NCI-H1048 (cell line): Measurements from ENCODE around the gene SYT2.
"Not testable (repeated sequence)": the region's sequence is repeated elsewhere in the genome, so short reads cannot be mapped to it uniquely, and the experiment has no call there.

Experiments
- DNase-seq: peaks from one replicate; lab custom pipeline; 2025; lab: John Stamatoyannopoulos, UW

SYT2 gene

DNA sequence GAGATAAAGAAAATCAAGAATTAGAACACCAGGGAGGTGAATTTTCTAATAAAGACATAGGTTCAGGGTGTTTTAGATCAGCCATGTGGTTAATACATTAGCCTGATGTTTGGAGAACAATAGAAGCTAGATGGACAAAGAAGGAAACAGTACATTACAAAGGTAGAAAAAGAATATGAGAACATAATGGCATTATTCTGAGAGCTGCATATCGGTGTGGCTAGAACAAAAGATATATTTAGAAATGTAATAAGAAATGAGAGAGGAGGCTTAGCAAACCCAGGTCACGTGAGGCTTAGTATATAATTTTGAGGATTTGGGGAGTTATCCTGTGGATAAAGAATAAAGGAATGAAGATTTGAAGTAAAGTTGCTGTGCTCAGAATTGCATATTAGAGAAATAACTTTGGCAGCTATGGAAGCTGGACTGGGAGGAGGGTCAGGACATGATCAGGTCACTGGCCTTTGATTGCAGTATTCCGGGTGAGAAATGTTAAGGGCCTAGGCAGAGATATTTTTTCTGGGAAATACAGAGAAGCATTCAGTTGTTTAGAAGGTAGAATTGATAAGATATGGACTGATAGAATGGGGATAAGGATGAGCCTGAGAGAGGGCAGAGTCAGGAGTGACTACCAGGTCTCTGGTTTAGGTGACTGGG lies 164.5 kb downstream of the SYT2 start:
- DNase-seq: not testable (repeated sequence)

DNA sequence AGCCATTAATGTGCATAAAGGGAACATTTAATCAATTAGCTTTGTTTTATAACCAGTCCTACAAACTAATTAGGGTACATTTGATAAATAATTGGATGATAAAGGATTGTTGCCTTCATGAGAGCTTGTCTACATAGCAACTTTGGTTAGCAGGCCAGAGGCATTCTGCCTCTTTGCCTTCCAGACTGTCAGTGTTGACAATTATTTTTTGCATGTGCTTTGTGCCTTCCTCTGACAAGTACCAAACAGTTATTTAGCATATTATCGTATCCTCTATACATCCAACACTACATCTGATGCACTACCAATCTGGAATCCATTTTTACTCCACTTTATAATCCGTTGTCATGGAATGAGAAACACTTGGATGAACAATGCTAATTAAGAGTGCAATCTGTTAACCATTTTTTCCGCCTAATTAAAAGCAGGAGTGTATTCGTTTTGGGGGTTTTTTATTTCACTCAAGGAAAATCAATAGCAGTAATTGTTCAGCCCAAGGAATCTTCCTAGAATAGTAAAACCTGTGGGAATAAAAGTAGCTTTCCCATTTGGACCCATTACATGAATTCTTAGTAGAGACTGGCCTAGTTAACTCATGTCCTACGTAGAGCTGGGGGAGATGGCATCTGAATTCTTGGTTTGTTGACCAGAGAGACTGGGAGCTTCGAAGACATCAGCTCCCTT lies 165.3 kb downstream of the SYT2 start:
- not testable (repeated sequence) for DNase-seq

- DNase-seq: not testable (repeated sequence)
Observed at GRCh38 chr1:202543537-202543936, 166.7 kb downstream of the SYT2 start.

DNA sequence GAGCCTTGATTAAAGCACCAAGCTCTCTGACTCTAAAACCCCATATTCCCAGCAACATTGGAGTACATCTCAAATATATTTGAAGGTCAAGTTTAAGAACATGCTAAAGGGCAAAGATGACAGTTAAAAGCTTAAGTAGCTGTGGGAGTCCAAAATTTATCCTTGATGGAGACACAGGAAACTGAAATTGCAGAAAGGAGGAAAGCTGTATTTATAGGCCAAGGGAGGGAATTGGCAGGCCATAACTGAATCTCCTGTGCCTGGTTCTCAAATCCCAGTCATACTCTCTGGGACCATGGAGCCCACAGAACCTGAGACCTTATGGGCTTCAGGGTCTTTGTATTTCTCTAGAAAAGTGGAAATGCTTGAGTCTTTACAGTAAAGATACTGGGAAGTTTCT lies 167.8 kb downstream of the SYT2 start:
- DNase-seq: not testable (repeated sequence)

- not testable (repeated sequence) for DNase-seq
Observed at GRCh38 chr1:202540858-202541257, 169.4 kb downstream of the SYT2 start.
